Hair follicle dermal papilla cell (primary cell): Measurements from ENCODE around the gene BLNK. TPM values are rescaled to one million over a fixed set of nuclear protein-coding genes. Genes with fewer than 3 reads are reported as not detected.

Source experiments
- total RNA-seq: library from RNA; depleted of rRNA; stranded (reverse); fragments of >200 nt; gene quantifications from 2 replicates; pipeline ENCODE4 v1.2.3, GENCODE V29; 2012

BLNK gene
- total RNA-seq = not detected in 2 replicates

DNA sequence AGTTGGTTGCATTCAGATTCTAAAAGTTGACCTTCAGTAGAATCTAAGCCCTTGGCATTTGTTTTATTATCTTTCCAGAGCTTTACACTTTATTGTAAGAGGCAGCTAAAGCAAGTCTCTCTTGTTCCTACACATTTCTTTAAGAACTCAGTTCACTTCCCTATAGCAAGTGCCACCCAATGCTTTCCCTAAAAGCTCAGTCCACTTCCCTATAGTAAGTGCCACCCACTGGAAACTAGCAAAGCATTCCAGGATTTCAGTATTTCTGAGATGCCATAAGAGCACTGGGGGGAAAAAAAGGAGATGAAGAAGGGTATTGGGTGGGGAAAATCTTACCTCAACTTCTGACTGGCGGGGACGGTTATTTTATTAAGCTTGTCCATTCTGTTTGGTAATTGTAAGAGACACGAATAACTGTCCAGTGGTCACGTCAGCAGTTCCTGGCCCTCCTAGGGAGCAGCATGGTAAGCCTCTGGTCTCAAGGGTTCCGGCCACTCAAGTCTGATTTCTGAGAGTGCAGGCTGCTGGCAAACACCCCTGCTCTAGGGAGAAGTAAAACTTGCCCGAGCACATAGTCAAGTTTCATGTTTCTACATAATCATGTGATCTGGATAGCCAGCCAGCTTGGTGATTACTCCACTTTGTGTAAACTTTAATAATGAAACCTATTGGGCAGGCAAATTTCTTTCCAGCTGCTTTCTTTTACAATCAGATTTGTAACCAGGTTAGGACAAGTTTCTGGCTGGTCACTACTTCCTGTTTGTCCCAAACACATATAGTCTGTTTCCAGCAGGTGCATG is at the start of gene BLNK:
BLNK (minus strand) TSS at position 554 of the 800 bp plus-strand sequence; CDS start at position 383, 171 bp downstream.

GRCh38 chr10:96304230-96304629 is 32.9 kb upstream of the BLNK start, which contains the start of gene DNTT:
DNTT (plus strand) TSS chr10:96304434; CDS start chr10:96304498, 64 bp downstream.

Other genes starting within 250 kb of the BLNK start
- gene CCNJ, start 228.0 kb downstream of the BLNK start, total RNA-seq = 5.2 and 7.6 TPM in 2 replicates
- 13.1 and 20.3 TPM in 2 replicates for gene ZNF518A, start 141.3 kb downstream of the BLNK start, total RNA-seq
- gene DNTT, start 32.9 kb upstream of the BLNK start, total RNA-seq = not detected in 2 replicates
- gene OPALIN, start 87.4 kb upstream of the BLNK start, total RNA-seq = not detected in 2 replicates
- under 0.01 and 0.12 TPM in 2 replicates for gene TLL2, start 242.4 kb upstream of the BLNK start, total RNA-seq